SKM-1 (cell line): Measurements from ENCODE around the gene KCNQ4.

Source experiments
- DNase-seq: peaks from one replicate; lab custom pipeline; 2025; ENCODE audit not compliant: unreplicated experiment; lab: John Stamatoyannopoulos, UW

The KCNQ4 gene

DNA sequence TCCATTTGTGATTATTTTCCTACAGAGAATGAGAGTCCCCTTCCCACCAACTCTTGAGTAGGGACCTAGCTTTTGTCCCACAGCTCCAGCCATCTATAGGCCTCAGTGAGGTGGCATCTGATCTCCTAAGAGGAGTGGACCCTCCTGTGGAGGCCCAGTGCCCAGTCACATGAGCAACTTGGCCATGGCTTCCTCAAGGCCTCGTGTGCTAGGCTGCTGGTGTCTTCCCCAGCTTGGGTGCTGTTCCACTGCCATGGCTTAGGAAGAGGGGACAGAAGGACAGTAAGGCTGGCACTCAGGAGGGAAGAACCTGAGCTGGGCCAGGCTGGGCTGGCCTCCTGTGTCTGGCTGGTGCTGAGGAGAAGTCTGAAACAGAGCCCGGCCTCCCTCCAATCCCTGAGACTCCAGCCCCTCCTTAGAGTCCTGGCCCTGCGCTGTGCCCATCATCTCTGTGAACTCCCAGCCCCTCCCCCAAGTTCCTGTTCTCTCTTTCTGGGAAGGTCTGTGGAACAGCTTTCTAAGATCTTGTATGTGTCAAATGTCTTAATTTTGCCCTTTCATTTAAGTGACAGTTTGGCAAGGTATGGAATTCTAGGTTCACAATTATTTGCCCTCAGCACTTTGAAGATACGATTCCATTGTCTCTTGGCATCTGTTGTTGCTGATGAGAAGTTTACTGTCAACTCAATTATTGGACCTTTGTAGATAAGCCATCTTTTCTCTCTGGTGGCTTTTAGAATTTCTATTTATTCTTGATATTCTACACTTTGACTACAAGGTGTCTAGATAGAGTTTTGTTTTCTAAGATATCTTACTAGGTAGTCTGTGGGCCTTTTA is 7.1 kb upstream of the KCNQ4 start:
- no peak for DNase-seq

GRCh38 chr1:40777224-40777970 is 6.2 kb upstream of the KCNQ4 start:
- DNase-seq: no peak

DNA sequence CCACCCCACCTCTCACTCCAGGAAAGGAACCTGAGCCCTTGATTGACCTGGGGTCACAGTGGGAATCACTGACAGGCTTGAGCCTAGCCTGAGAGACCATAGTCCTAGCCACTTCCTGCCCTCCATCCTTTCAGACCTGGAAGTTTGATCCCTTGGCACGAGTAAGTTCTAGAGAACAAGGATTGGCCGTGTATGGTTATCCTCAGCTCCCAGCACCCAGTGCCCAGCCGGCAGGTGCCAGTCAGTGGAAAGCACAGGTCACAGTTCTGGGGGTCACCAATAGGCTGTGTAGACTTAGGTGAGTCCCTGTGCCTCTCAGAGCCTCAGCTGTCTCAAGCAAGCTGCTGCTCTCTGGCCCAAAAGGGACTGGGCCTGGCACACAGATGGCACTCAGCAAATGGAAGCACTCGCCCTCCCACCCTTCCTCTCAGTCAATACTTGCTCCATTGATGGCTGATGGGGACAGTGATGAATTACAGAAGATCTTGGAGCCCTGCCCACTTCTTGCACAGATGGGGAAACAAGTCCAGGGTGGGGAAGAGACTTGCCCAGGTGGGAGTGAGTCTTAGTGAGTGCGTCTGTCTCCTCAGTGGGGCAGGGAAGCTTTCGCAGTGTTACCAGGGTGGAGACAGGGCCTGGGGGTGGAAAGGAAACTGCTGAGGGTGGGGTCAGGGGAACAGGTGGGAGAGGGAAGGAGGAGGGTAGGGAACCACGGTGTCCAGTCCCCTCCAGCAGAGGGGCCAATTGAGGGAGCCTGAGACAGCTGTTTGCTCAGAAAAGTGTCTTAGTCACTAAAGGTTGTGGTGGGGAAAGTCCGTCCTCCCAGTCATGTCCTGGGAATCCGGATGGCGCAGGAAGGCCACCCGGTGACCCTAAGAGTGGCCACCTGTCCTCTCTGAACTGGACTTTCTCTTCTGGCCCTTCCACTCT is 2.6 kb upstream of the KCNQ4 start:
- DNase-seq: no peak

GRCh38 chr1:40781608-40781971 is 2.0 kb upstream of the KCNQ4 start:
- DNase-seq: no peak

- DNase-seq: no peak
Measured at GRCh38 chr1:40782371-40782956, 1.1 kb upstream of the KCNQ4 start.

GRCh38 chr1:40784141-40784770 is 669 bp downstream of the KCNQ4 start:
- DNase-seq: no peak

GRCh38 chr1:40784771-40785151 is 1.2 kb downstream of the KCNQ4 start:
- no peak for DNase-seq

DNA sequence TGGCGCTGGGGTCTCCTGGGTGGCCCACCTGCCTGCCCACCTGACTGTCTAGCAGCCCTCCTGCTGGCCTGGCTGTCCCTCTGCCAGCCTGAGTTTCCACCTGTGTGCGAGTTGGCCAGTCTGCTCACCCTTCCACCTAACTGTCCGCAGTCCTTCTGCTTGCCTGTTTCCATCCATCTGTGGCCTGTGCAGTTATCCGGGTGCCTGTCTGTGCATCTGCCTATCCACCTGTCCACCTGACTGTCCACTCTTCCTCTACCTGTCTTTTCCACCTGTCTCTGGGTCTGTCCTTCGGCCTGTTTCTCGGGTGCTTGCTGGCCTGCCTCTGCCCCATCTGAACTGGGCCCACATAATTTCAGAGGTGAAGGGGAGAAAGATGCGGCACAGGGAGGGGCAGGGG is 1.9 kb downstream of the KCNQ4 start:
- no peak for DNase-seq

GRCh38 chr1:40786171-40786994 is 2.8 kb downstream of the KCNQ4 start:
- no peak for DNase-seq

DNA sequence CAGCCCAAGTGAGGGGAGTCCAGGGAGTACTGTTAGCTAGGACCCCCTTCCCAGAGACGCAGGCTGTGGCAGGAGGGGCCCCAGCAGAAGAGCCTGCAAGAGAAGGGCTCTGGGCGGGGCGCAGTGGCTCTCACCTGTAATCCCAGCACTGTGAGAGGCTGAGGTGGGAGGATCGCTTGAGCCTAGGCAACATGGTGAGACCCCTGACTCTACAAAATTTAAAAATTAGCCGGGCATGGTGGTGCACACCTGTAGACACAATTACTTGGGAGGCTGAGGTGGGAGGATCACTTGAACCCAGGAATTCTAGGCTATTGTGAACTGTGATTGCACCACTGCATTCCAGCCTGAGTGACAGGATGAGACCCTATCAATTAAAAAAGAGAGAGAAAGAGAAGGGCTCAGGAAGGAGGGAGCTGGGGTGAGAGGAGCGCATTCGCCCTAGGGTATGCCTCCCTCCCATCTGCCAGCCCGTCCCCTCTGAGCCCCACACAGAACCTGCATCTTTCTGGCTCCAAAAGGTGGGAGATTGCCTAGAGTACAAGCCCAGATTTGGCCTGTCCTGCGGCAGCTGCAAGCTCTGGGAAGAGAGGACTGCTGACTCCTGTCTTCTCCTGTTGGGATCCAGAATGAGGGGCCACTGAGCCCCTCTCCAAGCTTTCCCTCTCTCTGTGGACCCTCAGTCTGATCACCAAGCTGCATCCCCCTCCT is 3.6 kb downstream of the KCNQ4 start:
- no peak for DNase-seq

GRCh38 chr1:40787737-40788560 is 4.4 kb downstream of the KCNQ4 start:
- DNase-seq: no peak

DNA sequence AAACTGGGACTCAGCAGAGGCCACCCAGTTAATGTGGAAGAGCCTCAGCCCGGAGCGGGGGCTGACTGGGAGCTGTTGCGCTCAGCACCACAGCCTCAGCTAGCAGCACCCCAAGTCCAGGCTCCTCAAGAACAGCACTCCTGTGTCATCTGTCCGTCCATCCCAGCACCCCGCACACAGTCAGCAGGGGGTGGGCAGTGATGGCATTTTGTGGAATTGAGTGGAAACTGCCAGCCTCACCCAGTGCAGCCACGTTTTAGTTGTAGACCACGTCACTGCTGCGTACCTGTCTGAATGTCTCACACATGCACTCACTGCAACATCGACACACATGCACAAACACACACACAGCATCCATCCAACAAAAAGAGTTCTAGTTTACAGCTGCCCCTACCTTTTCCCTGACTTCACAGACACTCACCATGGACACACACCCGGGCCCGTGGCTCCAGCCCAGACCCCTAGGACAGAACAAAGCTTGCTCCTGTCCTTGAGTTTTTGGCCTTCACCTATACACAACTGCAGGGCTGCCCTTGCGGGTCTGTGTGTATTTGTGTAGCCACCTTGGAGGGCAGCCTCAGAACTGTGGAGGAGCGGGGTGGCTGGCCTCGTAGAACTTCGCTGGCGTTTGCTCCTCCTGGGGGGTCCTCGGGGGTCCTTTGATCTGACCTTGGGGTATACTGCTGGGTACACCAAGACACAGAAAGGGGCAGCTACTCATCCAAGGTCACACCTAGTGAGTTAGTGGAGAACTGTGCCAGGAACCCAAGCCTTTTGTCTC is 5.2 kb downstream of the KCNQ4 start:
- no peak for DNase-seq

DNA sequence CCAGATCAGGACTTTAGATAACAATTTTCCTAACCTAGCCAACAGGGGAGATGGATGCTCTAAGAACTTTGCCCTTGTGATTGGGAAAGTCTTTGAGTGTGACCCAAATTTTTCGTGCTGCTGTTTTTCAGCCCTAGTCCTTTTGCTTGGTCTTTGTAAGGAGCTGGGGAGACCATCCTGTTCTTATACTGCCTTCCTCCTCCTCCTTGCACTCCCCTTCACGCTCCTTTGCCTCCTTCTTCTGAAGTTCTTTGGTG is 5.7 kb downstream of the KCNQ4 start:
- DNase-seq: no peak

DNA sequence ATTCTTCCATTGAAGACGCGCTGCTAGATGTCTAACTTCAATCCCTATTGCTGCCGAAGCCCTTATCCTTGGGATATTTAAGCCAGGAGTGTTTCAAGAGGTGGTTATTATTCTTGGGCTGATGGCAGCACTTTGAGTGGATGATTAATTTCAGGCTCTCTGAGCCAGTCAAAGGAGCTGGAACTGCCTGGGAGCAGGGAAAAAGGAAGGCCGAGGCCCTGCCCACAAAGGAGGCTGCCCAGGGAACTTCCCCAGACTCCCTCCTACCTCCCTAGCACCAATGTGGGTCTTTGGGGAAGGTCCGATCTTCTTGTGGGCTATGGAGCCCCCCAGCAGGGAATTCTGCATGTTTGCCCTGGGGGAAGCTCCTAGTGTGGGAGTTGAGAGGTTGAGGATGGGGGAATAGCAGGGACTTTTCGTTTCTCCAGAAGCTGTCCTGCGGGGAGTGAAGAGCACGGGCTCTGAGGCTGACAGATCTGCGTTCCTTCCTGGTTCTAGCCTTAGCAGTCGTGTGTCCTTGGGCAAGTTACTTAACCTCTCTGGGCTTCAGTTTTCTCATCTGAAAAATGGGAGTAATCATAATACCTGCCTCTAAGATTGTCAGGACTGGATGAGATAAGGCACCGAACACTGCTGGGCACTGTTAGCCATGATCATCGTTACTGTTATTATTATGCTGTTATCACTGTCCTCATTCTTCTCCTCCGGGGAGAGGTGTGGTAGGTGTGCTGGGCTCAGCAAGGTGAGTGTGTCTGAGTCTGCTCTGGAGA is 6.3 kb downstream of the KCNQ4 start:
- DNase-seq: no peak

- no peak for DNase-seq
Measured at GRCh38 chr1:40792036-40792435, 8.4 kb downstream of the KCNQ4 start.

DNA sequence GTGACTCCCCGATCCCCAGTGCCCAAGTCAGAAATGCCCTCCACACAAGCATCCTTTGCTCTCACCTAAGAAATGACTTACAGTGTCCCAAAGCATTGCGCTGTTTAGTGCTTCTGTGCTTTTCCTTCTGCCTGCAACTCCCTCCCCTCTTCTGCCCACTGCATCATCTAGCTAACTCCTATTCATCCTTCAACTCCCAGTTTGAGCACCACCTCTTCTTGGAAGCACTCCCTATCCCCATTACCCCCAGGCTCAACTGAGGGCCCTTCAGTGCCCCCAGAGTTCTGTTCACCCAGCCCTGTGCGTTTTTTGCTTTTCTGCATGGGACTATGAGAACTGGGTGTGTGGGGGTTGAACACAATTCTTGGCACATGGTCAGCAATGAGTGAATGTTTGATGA is 10.0 kb downstream of the KCNQ4 start:
- no peak for DNase-seq

DNA sequence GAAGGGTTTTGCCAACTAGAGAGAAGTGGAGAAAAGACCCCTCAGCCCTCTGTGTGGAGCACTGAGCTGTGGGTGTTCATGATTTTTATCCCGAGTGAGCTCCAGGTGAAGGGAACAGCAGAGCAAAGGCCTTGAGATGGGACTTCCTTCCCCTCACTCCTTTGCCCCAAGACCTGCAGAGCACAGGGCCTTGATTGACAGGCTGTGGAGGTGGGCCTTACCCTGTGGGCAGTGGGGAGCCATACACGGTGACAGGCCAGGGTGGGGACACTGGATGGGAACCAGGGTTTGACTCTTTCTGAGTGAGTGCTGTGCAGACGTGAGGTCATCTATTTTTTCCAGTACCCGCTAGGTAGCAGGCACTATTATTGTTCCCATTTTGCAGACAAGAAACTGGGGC is 10.5 kb downstream of the KCNQ4 start:
- DNase-seq: no peak
